MV-4-11 (cell line): ENCODE results near the gene SERHL2.
A peak's percentile ranks its signal among the peaks of the same experiment; 100 is the strongest.
"Not testable (repeated sequence)": the region's sequence is repeated elsewhere in the genome, so short reads cannot be mapped to it uniquely, and the experiment has no call there.

Experiments used
- DNase-seq: peaks from one replicate; lab custom pipeline; 2025; lab: John Stamatoyannopoulos, UW

The SERHL2 gene, protein sequence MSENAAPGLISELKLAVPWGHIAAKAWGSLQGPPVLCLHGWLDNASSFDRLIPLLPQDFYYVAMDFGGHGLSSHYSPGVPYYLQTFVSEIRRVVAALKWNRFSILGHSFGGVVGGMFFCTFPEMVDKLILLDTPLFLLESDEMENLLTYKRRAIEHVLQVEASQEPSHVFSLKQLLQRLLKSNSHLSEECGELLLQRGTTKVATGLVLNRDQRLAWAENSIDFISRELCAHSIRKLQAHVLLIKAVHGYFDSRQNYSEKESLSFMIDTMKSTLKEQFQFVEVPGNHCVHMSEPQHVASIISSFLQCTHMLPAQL

DNA sequence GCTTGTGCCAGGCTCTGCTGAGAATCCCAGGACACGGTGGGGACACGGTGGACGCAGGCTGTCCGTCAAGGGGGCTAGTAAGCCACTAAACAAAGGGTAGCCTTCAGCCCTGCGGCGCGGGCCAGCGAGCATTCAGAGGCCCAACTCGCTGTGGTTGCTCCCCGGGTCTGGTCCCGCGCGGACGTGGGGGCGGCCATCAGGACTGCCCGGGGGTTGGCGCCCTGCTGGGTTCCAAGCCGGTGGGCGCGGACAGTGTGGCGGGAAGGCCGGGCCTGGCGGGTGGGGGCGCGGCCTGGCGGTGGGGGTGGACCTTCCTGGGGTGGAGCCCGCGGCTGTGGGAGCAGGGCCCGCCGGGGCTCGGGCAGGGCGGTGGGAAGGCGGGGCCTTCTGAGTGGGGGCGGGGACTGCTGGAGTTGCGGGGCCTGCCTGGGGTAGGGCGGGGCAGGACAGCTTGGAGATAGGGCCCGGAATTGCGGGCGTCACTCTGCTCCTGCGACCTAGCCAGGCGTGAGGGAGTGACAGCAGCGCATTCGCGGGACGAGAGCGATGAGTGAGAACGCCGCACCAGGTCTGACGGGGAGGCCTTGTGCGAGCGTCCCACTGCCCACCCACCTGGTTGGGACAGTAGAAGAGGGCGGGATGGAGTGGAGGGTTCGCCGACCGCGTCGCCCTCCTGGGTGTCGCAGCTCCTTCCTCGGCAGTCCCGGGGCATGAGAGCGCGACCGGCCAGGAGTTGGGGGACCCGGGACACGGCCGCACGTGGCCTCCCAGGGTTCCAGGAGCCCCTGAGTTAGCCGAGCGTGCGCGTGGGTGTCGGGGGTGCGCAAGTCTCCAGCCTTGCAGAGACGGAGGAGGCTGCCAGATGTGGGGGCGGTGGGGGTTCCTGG is at the start of gene SERHL2:
TSS of gene SERHL2 (plus strand) at position 482 of the 887 bp plus-strand sequence. CDS start at position 547, 65 bp downstream.
- peak; percentile 56 for DNase-seq

DNA sequence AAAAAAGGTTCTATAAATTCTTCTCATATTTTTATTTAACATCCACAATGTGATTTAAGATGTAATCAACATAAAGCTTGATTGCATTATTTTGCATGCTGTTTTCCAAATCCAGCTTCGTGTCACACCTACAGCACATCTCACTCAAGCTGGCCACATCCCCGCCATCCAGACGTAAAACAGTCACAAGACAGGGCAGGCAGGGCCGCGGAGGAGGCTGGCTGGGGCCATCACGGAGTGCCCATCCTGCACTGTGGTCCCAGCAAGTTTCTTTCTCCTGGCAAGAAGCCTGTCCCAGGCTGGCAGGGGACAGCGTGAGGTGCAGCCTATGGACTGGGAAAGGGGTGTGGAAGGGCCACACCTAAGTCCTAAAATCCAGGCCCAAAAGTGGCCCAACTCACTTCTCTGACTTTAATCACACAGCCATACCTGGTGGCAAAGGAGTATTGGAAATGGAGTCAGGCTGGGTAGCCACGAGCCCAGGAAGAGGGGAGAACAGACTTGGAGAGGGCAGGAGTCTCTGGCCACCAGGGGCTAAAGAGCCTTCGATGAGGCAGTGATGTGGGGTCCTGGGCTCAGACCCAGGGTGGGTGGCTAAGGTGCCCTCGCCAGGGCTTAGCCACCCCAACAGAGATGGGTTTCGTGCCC is 45.3 kb upstream of the SERHL2 start:
- DNase-seq: not testable (repeated sequence)

DNA sequence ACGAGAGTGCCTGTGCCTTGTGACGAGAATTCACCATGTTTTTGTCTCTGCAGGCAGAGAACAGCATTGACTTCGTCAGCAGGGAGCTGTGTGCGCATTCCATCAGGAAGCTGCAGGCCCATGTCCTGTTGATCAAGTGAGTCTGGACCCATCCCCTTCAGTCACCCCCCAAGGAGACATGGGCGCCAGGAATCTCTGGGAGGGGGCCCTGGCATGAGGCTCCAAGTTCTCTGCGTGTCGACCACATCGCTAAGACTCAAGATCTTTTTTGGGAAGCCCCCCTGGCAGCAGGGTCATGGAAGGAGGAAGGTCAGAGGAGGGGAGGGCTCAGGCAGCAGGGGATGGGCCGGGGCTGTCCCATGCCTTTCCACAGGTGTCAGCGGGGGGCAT is 44.8 kb upstream of the SERHL2 start:
- DNase-seq: not testable (repeated sequence)

DNA sequence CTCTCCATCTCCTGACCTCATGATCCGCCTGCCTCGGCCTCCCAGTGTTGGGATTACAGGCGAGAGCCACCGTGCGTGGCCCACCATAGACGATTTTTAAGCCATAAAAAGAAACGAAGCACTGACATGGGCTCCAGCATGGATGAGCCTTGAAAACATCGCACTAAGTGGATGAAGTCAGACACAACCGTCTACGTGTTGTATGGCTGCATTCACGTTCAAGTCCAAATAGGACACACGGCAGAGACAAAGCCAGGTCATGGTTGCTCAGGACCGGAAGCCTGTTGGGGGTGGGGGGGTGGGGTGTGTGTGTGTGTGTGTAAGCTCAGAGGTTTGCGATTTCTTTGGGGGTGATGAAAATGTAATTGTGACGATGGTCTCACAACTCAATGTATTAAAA is 44.2 kb upstream of the SERHL2 start:
- no peak for DNase-seq

DNA sequence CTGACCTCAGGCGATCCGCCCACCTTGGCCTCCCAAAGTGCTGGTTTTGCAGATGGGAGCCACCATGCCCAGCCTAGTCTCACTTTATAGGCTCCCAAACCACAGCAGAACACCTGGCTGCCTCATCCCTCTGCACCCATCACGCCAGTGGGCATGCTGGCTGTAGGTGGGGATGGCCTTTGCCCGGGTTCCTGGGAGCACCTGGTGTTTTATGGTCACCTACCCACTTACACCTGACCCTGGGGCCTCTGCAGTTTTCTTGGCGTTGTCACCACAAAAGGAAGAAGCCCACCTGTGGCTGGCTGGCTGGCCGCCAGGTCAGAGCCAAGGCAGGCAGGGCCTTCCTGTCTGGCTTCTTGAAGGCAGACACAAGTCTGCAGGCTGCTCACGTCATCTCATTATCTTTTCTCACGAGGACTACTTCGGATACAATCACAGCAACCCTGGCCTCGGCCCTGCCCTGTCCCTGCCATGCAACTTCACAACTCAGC is 42.3 kb upstream of the SERHL2 start:
- no peak for DNase-seq

DNA sequence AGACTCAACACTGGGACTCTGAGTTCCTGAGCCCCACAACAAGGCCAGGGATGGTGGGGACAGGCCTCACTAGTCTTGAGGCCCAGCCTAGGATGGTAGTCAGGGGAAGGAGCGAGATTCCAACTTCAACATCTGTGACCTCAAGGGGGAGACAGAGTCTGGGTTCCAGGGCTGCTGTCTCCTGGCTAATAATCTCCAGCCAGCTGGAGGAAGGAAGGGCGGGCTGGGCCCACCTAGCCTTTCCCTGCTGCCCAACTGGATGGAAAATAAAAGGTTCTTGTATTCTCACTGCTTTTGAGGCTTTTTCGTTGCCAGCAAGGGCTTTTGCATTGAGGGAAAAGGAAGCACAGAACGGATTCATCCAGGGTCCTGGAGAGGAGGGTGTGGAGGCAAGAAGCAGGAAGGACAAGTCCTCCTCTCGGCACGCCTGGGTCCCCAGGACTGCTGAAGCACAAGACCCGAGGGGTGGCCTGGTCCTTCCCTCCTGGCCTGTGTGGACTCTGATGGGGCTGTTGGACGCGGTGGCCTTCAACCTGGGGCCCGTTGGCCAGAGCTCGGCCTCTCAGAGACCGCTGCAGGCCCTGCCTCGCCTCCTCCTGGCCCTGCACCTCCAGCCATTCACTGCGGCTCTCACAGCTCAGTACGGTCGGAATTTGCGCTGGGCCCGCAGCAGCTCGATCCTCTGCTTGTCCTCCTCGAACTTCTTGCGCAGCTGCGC is 41.3 kb upstream of the SERHL2 start:
- peak; percentile 5 for DNase-seq

DNA sequence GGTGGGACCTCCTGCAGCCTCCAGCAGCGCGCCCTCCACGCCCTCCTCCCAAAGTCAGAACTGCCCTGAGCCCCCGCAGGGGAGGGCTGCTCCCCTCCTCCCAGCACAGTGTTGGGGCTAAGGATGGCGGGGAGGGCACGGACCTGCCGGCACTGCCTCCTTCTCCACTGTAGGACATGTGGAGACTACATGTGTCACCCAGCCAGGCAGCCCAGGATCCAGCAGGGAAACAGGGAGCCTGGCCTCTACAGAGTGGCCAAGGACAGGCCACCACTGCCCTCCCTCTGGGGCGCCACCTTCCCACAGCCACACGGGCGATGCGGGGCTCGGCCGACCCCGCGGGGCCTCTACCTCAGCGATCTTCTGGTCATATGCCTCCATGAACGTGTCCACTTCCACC is 39.4 kb upstream of the SERHL2 start:
- not testable (repeated sequence) for DNase-seq

DNA sequence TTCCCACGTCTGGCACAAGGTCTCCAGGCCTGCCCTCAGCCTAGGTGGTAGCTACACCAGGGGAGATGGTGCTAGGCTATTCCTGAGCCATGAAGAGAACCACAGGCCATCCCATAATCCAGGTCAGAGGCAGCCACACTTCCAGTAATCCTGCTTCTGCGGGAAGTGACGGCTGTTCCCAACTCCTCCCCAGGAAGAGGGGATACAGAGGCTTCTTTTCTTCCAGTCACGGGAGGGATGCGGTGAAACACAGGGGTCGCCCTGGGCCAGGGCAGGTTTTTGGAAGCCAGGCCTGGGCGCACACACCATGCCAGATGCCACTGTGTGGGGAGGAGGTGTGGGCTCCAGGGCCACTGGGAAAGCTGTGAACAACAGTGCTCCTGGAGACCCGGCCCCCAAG is 38.5 kb upstream of the SERHL2 start:
- not testable (repeated sequence) for DNase-seq

DNA sequence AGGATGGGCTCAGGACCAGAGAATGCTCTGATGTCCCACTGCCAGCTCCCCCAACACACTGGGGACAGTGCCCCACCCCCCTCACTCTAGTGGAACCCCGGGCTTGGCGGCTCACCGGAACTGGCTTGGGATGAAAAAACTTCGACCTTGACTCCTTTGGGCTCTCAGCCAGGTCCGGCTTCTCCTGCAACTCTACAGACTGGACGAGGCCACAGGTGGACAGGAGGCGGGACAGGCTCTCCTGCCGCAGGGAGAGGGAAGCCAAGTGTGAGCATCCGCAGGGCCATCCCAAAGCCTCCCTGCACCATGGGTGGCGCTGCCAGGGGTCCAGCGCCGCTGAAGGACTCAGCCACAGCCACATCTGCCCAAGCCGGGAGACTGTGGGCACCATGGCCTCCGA is 37.9 kb upstream of the SERHL2 start:
- DNase-seq: no peak

DNA sequence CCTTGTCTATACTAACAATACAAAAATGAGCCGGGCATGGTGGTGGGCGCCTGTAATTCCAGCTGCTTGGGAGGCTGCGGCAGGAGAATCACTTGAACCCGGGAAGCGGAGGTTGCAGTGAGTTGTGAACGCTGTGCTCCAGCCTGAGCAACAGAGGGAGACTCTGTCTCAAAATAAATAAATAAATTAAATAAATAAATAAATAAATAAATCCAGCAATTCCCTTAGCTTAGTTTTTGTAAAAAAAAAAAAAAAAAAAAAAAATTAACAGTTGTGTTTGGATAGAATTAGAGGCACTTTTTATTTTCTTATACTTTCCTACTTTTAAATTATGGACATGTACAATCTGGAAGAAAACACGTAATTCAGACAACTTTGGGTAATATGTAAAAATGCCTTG is 36.7 kb upstream of the SERHL2 start:
- not testable (repeated sequence) for DNase-seq

DNA sequence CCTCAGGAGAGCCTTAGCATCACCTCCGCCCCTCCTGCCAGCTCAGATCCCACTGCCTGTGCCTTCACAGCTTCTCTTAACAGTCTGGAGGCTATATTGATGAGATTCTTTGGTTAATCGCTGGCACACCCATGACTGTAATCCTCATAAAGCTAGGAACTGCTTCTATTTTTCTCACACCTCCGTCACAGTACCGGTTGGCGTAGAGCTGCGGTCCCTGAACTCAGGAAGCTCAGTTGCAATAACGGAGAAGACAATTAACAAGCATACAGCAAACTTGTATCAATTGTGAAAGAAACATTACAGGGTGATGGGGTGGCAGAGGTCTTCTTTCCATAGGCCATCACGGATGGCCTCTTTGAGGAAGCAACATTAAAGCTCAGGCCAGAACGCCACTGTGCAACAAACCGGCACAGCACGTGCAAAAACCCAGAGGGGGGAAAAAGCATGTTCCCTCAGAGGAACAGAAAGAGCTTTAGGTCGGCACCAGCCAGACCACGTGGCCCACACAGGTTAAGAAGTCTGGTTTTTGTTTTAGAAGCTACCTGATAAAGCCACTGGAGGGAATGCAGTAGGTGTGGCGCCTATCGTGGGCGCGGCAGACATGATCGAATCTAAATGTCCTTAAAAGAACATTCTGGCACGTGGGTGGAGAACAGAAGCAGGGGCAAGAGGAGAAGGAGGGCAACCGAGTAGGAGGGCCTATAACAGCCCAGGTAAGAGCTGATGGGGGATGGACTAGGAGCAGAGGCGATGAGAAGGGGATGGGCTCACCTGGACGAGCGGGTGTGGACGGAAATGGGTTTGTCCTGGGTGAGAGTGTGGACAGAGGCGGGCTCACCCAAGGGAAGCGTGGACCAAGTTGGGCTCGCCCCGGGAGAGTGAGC is 34.9 kb upstream of the SERHL2 start:
- not testable (repeated sequence) for DNase-seq

DNA sequence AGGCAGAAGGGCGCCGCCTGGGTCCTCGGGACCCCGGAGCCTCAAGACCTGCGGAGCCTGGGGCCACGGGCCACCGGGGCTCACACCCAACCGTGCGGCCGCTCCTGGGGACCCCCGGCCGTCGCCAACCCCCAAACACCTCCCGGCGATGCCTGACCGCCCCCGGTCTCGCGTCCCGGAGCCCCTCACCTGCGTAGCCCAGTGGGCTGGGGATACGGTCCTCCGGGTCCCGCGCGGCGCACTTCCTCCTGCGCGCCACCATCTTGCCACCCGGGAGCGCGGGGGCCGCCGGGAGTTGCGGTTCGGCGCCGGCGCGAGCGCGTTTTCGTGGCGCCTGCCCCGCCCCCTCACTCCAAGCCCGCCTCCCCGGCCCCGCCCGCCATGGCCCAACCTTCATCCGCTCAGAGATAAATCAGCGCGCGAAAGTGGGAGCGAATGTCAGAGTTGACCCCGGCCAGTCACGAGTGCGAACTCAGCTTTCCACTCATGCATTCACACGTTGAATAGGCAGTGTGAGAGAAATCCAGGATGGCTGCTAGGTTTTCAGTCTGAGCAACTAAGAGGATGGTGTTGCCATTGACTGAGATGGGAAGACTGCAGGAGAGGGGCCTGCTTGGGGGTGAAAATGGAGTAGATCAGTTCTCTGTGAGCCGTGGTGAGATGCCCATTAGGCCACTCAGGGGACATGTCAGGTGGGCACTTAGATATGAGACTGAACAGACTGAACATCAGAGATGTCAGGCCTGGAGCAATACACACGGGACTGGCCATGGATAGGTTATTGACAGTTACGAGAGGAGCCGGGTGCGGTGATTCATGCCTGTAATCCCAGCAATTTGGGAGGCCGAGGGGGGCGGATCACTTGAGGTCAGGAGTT is 34.0 kb upstream of the SERHL2 start, which contains the start of gene RRP7A:
TSS of gene RRP7A (minus strand) at position 272 of the 877 bp plus-strand sequence. CDS start at position 262, 10 bp downstream.
- DNase-seq: peak; percentile 61

DNA sequence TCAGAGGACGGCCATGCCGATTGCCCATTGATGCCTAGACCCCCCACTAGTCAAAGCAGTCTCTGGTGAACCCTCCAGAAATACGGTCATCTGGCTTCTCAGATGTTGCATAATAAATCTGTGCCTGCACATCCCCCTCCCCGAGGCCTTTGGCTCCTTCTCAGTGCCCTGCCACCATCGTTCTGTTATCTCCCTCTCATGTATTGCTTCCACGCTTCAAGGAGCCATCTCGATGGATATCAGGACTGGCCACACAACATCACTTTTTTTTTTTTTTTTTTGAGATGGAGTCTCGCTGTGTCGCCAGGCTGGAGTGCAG is 32.6 kb upstream of the SERHL2 start:
- DNase-seq: no peak

DNA sequence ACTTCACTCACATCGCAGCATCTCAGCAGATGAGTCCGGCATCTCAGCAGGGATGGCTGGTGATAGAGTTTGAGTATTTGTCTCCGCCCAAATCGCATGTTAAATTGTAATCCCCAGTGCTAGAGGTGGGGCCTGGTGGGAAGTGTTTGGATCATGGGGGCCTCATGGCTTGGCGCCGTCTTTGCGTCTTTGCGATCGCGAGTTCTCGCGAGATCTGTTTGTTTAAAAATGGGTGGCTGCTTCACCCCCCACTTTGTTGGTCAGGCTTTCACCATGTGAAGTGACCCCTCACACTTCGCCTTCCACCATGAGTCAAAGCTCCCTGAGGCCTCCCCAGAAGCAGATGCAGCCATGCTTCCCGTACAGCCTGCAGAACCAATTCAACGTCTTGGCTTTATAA is 31.2 kb upstream of the SERHL2 start:
- DNase-seq: no peak

DNA sequence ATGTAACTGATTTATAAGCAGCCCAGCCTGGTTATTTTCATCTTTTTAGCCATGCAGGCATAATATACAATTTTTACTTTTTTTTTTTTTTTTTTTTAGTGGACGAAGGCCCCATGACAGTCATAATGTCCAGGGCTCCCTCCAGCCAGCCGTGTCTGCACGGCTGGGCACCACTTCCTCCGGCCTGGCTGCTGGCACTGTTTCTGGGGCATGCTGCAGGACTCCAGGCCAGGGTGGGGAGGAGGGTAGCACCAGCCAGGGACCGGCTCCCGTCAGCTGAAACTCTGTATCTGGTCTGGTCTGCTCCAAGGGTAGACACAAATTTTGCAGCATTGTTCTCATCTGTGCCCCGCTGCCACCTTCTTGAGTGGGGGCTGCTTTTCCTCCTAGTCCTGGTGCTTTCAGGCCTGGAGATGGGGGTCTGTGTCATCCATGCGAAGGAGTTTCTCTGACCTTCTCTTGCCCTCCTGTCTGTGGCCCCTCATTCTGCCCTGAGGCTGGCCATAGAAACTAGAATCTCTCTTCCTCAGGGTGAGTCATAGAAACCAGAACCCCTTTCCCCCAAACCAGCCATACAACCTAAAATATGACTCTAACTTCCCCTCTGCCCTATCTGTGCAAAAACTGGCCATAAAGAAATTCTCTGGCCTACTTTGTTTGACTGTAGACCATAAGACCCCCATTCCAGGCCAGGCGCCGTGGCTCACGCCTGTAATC is 25.0 kb upstream of the SERHL2 start:
- peak; percentile 65 for DNase-seq

DNA sequence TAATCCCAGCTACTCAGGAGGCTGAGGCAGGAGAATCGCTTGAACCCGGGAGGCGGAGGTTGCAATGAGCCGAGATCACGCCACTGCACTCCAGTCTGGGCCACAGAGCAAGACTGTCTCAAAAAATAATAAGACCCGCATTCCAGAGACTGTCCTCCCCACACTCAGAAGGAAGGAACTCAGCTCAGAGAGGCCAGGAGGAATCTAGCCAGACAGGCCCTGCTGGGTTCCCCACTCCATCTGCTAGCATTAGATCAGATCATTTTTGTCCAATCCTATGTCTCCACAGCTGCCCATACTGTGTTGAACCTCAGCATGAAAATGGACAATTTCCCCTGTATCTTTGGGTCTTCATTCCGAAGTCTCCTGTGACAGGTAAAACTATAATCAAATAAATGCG is 24.3 kb upstream of the SERHL2 start:
- not testable (repeated sequence) for DNase-seq

DNA sequence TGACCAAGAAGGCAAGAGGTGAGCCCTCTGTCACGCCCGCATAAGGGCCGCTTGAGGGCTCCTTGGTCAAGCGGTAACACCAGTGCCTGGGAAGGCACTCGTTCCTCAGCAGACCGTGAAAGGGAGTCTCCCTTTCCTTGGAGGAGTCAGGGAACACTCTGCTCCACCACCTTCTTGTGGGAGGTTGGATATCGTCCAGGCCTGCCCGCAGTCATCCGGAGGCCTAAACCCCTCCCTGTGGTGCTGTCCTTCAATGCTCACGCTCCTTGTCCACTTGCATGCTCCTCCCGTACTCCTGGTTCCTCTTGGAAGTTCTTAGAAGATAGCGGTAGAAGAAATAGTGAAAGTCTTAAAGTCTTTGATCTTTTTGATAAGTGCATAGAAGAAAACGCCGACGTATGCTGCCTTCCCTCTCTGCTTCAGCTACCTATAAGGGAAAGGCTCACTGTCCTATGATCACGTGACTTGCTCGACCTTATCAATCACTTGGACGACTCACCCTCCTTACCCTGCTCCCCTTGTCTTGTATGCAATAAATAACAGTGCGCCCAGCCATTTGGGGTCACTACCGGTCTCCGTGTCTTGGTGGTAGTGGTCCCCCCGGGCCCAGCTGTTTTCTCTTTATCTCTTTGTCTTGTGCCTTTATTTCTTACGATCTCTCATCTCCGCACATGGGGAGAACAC is 22.2 kb upstream of the SERHL2 start:
- not testable (repeated sequence) for DNase-seq

DNA sequence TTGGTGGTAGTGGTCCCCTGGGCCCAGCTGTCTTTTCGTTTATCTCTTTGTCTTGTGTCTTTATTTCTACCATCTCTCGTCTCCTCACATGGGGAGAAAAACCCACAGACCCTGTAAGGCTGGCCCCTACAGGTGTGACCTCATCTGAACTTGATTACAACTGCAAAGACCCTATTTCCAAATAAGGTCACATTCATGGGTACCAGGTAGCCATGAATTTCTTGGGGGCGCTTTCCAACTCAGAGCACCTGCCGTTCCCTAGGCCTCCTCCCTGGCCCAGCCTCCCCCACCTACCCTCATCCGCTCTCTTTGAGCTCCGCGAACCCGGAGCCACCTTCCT is 20.1 kb upstream of the SERHL2 start:
- no peak for DNase-seq
